H54 (cell line): ENCODE data around the gene NHERF1.

Experiments
- DNase-seq: peaks from one replicate; pipeline ENCODE4 v3.0.0; 2011; ENCODE audit warnings: low spot score, mixed read lengths; ENCODE audit not compliant: insufficient read length
- FAIRE-seq: peaks from 3 replicates; lab custom pipeline; 2011; peaks lifted over from hg19 to GRCh38; lab: Jason Lieb, UNC
- POLR2A ChIP-seq: IDR thresholded peaks from 2 replicates; pipeline ENCODE4 v1.6.1; 2011; ENCODE audit warnings: low read depth, mild to moderate bottlenecking, low read length

NHERF1 gene

DNA sequence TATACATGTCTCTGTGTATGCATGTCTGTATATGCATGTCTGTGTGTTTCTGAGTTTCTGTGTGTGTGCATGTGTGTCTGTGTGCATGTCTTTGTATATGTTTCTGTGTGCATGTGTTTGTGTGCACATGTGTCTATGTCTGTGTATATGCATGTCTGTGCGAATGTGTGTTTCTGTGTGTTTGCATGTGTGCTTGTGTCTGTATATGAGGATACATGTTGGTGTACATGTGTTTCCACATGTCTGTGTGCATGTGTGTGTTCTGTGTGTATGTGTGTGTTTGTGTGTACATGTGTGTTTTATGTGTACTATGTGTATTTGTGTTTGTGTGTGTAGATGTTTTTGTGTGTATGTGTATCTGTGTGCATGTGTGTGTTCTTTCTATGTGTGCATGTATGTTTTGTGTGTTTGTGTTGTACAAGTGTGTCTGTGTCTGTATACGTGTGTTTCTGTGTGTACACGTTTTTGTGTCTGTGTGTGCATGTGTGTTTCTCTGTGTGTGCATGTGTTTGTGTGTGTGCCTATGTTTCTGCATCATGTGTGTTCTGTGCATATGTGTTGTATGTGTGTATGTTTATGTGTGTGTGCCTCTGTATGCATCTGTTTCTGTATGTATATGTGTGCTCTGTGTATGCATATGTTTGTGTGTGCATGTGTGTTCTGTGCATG lies 20.3 kb upstream of the NHERF1 start:
- no peak for FAIRE-seq
- no peak for DNase-seq
- no peak for TF ChIP-seq POLR2A

- FAIRE-seq (no peak), DNase-seq (no peak)
- TF ChIP-seq POLR2A = no peak
These were observed 19.7 kb upstream of the NHERF1 start for GRCh38 chr17:74728702-74729075.

DNA sequence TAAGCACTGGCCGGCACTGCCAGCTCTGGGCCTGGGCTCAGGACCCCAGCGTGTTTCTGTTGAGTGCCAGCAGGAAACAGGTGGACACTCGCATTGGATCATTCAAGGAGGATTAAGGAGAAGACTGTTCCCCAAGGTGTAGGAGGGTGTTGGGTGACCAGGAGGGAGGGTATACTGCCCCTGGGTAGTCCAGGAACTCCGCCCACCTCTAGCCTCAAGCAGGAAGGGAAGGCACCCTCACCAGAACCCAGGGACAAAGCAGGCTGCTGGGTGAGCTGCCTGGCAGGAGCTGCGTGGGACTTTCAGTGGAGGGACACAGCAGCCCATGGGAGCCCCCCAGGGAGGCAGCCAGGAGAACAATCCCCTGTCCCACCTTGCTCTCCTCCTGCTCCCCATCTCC lies 19.1 kb upstream of the NHERF1 start:
- no peak for FAIRE-seq
- no peak for TF ChIP-seq POLR2A

GRCh38 chr17:74729866-74730265 lies 18.6 kb upstream of the NHERF1 start:
- DNase-seq (no peak), FAIRE-seq (no peak)
- TF ChIP-seq POLR2A = no peak

More for the DNA sequence above, 19.1 kb upstream of the NHERF1 start:
- DNase-seq = no peak

DNA sequence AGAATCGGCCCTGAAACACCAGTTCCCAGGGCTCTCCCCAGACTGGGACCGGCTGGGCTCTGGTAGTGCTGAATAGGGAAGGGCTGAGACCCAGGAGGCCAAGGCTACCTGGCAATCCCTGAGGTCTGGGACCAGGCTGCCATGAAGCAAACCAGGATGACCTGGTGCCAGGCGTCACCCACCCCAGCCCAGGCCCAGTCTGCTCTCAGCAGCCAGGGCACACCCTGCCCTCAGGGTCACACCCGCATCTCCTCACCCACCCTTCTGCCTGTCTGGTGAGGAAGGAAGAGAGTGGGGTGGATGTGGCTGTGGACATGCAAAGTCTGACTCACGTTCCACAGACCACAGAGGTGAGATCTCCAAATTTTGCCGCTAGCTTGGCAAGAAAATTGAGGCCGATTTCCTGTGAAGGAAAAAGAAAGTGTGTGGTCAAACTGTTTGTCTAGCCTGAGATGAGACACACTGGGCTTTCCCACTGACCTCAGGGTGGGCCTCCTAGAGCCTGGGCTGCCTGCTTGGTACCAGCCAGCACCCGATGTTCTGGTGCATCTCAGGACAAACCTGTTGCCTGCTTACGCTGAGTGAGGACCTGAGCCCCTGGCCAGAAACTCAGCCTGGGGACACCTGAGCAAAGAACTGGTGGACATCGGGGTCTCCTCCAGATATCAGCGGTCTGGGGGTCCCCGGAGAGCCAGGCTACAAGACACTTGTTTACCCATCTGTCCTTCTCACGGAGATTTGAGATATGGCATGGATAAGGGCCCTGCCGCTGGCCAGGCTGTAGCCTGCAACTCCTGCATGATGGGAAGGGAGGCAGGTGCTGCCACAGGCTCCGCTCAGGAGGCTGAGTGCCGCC lies 17.7 kb upstream of the NHERF1 start:
- no peak for DNase-seq
- TF ChIP-seq POLR2A = no peak
- FAIRE-seq = no peak

- no peak for TF ChIP-seq POLR2A
- DNase-seq (no peak), FAIRE-seq (no peak)
These were observed 17.2 kb upstream of the NHERF1 start for GRCh38 chr17:74731347-74731605.

GRCh38 chr17:74732042-74732867 lies 16.2 kb upstream of the NHERF1 start:
- FAIRE-seq (no peak), DNase-seq (no peak)
- no peak for TF ChIP-seq POLR2A

- DNase-seq = no peak
- FAIRE-seq = no peak
- no peak for TF ChIP-seq POLR2A
These were observed 14.9 kb upstream of the NHERF1 start for GRCh38 chr17:74733365-74734122.

DNA sequence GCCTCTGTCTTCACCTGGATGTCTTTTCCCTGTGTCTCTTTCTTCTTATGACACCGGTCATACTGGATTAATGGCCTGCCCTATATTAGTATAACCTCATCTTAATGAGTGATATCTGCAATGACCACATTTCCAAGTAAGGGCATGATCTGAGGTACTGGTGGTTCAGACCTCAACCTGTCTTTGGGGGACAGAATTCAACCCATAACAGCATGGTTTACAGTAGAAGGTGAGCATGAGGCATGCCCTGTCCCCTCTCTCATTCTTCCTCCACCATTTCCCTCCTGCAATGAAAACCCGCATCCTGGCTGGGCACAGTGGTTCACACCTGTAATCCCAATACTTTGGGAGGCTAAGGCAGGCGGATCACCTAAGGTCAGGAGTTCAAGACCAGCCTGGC lies 14.2 kb upstream of the NHERF1 start:
- no peak for TF ChIP-seq POLR2A
- FAIRE-seq (no peak), DNase-seq (no peak)

DNA sequence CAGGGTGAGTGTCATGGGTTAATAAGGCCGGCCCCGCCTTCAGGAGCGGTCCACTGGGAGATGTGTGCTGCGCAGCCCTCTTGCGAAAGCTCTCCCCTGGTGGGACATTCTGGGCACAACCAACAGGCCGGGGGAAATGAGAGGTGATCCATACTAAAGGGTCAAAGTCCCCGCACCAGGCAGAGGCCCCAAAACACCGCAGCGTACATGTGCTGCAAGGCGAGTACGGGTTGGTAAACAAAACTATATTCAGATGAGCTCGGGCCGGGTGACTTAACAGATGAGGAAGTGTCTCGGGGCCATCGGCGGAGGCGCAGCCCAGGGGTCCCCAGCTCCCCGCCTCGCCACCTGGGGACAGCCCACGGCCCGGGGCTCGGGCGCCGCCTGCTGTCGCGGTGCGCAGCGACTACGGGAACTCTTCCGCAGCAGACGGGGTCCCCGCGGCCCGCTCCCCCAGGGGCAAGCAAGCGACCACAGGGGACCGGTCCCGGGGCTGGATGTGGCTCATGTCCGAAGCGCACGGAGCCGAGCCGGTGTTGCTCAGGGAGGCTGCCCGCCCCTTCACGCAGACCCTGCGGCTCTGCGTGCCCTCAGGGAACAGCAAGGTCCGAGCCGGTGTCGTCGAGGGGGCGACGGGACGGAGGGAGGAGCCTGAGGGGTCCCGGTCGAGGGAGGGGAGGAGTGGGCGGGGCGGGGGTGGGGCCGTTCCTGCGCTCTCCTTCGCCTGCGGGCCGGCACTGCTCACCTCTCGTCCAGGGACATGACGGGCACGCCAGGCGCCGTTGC lies 11.7 kb upstream of the NHERF1 start, which contains the start of gene RAB37:
Gene RAB37, plus strand, starts transcription at position 744 of the 786 bp plus-strand sequence. Its CDS starts 17 bp downstream, at position 761.
- TF ChIP-seq POLR2A = no peak
- no peak for DNase-seq
- FAIRE-seq = no peak

DNA sequence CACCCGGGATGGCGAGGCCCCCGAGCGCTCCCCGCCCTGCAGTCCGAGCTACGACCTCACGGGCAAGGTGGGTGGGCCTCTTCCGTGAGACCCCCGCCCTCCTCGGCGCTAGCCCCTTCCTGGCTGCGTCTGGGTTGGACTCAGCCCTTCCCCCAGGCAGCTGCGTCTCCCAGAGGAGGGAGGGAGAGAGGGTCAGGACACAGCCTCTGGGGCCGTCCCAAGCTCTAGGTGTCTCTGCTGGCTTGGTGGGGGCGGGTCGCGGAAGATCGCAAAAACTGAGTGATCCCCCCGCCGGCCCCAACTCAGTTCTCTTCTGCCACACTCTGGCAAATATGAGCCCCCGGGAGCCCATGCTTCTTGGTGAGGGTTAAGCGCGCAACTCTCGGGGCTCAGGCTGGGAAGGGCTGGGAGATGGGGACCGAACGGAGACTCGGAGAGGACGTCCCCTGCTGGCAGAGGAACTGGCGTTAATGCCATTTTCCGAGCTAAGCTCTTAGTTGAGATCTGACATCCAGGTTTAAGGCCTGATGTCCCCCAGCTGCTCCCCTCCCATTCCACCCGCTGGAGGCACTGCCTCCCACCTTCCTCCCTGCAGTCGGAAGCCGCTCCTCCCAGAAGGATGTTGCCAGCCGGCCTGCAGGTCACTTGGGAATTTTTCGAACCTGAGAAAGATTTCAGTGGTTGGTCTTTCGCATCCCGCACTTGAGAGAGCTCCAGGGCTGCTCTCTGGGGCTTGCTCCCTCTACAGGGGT lies 11.0 kb upstream of the NHERF1 start:
- no peak for TF ChIP-seq POLR2A
- DNase-seq = no peak
- FAIRE-seq = no peak
